HG03378 (cell line): Measurements from ENCODE around the gene ZNF236.

Source experiments
- ATAC-seq: cut with Tn5 transposase; IDR thresholded peaks from one replicate; pipeline ENCODE4 v1.9.1; 2021; ENCODE audit warnings: mild to moderate bottlenecking, moderate library complexity; ENCODE audit not compliant: unreplicated experiment

ZNF236 gene

DNA sequence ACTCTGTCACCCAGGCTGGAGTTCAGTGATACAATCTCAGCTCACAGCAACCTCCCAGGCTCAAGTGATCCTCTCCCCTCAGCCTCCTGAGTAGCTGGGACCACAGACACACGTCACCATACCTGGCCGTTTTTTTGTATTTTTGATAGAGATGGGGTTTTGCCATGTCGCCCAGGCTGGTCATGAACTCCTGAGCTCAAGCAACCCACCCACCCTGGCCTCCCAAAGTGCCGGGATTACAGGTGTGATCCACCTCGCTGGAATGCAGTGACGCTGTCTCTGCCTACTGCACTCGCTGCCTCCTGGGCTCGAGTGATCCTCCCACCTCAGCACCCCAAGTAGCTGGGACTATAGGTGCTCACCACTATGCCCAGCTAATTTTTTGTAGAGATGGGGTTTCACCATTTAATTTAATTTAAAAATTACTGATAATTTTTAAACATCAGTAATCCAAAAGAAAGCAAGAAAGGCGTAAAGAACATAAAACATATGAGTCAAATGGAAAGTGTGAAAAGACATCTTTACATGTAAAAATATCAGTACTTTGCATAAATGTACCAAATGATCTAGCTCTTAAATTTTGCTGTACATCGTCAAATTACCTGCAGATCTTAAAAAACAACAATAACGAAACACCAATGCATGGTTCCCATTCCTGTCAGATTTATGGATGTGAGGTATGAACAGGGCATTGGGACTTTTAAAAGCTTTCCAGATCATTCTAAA is 2.8 kb upstream of the ZNF236 start:
- ATAC-seq, result no peak

DNA sequence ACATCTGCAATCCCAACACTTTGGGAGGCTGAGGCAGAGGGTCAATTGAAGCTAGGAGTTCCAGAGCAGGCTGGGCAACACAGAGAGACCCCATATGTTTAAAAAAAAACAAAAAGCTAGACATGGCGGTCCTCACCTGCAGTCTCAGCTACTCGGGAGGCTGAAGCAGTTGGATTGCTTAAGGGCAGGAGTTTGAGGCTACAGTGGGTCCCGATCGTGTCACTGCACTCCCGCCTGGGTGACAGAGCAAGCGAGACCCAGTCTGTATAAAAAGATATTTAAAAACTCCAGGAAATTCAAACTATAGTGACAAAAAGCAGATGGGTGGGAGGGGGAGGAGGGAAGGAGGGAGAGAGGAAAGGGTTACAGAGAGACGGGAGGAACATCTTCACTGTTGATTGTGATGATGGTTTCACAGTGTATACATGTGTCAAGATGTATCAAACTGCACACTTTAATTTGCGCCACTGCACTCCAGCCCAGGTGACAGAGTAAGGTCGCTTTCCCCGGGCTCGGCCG is 942 bp upstream of the ZNF236 start:
- peak; percentile 31 for ATAC-seq

DNA sequence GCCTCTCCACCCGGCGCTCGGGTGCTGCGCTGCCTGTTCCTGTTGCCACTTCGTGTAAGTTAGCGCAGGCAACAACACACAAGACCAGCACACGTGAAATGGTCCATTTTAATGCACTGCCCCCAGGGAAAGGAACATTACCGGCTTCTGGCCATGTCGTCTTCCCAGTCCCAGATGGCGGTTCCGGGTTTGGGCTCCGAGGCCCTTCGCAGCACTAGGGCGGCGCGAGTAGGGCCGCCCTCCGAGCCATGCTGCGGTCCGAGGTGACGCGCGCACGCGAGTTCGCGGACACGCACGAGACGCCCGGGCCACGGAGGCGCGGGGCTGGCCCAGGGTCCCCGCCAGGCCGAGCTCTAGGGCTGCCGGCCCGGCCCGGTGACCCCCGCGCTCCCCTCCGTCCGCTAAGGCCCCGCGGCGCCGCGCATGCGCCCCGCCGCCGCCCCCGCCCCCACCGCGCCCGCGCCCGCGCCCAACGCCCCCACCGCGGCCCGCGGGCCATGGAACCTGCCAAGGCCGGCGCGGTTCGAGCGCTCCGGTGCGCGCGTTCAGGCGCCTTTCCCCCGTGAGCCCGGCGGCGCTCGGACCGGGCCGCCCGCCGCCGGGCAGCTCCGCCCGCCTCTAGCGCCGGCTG is 367 bp upstream of the ZNF236 start:
- peak; percentile 44 for ATAC-seq

DNA sequence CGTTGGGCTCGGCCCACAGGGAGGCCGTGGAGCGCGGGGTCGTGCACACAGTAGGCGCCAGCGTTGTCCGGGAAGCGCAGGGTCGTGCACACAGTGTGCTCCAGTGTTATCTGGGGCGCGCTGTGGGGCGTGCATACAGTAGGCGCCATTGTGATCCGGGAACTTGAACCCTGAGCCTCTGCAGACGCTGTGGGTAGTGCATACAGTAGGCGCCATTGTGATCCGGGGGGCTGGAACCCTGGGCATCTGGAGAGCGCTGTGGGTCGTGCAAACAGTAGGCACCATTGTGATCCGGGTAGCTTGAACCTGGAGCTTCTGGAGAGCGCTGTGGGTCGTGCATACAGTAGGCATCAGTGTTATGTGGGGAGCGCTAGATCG is 793 bp downstream of the ZNF236 start:
- ATAC-seq, result no peak

DNA sequence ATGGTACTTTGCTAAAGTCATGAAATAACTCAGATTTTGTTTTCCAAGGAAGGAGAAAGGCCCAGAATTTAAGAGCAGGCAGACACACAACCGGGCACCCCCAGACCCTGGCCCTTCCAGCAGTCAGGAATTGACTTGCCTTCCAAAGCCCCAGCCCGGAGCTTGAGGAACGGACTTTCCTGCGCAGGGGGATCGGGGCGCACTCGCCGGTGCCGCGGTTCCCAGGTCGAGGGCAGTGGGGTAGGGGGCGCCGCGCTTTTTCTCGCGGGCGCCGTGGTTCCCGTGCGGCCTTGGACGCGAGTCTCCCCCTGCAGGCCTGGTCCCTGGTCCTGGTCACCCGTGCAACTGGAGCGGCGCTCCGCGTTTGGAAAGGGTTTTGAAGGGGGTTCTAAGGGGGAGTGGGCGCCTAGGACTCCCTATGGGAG is 1.2 kb downstream of the ZNF236 start:
- ATAC-seq, result no peak

DNA sequence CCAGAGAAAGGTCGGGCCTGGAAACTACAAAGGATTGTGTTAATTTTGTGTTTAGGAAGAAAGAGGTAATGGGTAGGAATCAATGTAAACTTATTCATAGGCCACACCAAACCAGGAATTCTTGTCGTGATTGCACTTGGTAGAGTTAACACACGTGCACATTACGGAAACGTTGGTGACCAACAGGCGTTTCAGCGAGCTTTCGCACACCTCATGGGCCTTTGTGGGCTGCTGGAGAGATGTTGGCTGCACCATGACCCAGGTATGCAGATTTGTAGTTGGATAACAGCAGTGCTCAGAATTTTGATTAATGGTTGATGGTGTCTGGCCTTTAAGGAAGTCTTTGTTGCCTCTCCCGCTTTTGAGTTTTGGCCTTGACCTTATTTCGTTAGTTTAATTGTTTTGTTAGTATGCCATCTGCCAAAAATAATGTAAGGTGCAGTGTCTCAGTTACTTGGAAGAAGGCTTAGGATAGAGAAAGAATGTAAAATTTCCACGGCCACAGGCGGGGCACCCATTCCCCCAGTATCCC is 1.9 kb downstream of the ZNF236 start:
- ATAC-seq, result no peak

DNA sequence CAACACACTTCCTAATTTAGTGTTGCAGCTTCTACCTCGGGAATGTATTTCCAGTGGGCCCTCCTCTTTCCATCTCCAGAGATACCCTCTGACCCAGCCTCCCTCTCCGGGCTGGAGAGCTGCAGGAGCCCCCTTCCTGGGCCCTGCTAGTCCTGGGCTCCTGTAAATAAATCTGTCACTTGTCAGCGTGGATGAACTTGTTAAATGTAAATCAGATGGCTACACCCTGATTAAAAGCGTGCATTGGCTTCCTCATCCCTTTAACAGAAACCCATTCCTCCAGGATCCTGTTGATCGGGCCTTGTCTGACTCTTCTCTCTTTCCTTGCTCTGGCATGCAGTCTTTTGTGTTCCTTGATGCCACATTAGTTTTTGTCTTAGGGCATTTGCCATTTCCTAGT is 2.4 kb downstream of the ZNF236 start:
- no peak for ATAC-seq

DNA sequence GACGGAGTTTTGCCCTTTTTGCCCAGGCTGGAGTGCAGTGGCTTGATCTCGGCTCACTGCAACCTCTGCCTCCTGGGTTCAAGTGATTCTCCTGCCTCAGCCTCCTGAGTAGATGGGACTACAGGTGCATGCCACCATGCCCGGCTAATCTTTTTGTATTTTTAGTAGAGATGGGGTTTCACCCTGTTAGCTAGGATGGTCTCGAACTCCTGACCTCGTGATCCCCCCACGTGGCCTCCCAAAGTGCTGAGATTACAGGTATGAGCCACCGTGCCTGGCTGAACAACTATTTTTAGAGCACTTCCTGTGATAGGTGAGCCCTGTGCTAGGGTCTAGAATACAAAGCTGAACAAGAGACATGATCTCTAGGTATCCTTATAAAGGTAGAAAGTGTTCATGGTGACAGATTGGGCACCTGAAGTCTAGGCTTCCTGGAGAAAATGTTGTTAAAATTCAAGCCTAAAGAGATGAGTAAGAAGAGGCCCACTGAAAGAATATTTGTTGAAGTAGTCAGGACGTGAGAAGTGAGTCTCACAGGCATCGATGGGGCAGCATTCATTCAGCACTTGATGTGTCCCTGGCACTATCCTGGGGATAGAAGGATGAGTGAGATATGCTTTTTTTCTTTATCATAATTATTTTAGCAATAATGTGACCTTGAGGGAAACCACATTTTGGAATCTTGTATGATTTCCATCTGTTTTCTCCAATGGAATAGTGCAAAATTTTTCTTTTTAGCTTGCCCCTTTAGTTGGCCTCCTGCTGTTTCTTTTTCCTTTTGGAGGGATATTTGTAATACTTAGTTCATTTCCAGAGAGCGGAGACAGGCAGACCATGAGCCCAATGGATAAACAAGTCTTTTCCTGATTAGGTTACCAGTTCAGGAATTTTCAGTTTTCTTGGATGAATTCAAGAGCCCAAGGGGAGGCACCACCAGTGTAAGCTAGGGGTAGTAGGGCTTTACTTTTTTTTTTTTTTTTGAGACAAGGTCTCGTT is 5.1 kb downstream of the ZNF236 start:
- ATAC-seq, result no peak

DNA sequence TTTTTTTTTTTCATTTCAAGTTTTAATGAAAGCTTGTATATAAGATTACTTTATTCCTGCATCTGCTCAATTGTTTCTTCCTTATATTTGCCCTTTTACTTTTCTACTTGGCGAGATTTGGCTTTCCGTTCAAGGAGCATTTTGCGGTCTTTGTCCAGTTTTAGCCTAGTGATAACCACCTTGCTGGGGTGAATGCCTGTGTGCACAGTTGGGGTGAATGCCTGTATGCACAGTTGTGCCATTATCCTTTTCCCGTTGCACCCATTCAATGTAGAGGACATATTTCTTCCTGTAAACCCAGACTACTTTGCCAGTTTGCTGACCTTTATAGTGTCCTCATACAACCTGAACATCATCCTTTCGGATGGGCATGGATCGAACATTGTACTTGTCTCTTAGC is 12.0 kb downstream of the ZNF236 start:
- ATAC-seq, result no peak

DNA sequence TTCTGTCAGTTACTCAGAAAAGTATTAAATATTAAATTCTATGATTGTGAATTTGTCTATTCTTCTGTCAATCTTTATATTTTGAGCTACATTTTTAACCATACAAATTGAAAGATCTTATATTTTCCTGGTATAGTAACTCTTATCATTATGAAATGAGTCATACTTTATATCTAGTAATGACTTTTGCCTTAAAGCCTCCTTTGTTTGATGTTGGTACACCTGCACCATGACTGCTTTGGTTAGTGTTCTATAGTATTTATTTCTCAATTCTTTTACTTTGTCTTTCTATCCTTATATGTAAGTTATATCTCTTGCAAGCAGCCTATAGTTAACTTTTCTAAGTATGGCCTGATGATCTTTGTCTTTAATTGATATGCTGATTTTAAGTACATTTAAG is 13.0 kb downstream of the ZNF236 start:
- no peak for ATAC-seq

DNA sequence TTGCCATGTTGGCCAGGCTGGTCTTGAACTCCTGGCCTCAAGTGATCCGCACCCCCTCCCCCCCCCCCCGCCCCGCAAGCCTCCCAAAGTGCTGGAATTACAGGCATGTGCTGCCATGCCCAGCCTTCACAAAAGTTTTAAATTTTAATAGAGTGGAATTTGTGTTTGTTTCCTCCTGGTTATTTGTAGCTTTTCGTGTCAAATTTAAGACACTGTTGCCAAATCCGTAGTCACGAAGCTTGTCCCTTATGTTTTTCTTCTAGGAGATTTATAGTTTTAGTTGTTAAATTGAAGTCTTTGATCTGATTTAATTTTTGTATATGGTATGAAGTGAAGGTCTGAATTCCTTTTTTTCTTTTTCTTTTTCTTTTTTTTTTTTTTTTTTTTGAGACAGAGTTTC is 14.7 kb downstream of the ZNF236 start:
- no peak for ATAC-seq

DNA sequence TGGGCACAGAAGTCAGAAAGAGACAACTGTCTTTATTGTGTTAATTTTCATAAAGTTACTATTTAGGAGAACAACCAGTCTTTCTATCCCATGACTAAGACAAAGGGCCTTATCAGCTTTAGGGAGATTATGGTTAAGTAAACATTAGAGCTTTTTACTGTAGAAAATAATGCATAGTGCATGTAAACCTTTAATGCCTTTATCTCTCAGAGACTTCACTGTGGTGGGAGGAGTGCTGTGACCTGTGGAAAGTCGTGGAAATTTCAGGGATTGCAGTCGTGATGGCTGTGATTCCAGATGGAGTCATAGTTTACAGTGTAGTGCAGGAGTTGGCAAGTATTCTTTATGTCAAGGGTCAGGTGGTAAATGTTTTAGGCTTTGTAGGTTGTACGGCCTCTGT is 15.8 kb downstream of the ZNF236 start:
- no peak for ATAC-seq

DNA sequence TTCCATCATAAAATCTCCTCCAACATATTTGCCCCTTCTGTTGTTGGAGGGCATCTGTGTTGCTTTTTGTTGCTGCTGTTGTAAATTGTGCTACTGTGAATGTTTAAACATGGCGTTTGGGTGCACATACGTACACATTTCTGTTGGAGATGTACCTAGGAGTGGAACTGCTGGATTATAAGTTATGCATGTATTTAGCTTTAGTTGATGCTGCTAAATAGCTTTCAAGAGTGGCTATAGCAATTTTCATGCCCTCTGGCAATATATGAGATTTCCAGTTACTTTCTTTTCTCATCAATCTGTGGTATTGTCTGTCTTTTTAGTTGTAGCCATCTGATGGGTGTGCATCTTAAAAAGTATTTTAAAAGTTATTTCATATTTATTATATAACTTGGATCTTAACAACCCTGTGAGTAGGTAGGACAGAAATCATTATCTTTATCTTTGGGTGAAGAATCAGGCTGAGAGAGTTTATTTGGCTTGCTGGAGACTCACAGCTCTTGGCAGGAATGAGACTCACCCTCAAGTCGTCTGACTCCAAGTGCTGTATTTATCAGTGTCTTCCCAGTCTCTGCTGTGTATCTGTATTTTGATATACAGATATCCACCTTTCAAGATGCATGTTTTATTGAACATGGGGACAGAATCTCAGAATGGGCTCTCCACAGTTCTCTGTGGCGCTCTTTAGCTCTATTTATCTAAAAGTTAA is 16.9 kb downstream of the ZNF236 start:
- ATAC-seq, result no peak

DNA sequence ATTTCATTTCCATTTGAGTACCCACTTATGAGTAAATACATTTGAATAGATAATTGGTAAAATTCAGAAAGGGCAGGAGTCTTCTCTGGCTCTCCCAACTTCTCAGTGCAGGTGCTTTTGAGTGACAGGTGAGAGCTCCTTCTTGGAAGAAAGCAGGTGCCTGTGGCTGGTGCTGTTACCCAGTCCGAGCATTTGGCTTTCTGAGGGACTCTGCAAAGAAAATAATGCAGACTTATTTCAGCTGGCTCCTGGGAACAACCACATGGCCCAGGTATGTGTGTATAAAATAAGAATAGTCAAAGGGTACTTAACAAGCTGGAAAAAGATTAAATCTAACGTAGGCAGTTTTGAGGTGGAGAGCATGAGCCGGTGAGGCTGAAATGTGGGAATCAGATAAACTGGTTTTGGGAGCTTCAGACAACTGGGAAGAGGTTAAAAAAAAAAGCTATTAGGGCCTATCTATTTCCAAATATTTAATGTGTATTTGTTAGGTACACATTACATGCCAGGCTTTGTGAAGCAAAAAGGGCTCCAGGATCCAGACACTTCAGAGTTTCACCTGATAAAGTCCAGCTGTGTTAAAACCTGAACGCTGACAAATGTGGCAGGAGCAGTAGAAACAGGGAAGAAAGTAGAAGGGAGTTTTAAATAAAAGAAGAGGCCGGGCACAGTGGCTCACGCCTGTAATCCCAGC is 20.6 kb downstream of the ZNF236 start:
- ATAC-seq, result no peak

DNA sequence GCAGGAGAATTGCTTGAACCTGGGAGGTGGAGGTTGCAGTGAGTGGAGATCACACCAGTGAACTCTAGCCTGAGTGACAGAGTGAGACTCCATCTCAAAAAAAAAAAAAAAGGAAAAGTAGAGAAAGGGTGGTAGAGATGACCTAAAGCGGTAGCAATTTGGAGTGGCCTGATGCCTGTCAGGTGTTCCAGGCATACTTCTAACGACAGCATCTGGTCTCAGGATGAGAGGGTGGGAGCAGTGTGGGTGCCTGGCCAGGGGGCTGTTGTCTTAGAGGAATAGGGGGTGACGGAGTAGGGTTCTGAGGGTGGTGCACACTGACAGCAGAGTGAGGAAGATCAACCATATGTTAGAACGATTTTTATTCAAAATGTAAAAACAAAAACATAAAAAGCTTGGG is 21.8 kb downstream of the ZNF236 start:
- ATAC-seq, result no peak

DNA sequence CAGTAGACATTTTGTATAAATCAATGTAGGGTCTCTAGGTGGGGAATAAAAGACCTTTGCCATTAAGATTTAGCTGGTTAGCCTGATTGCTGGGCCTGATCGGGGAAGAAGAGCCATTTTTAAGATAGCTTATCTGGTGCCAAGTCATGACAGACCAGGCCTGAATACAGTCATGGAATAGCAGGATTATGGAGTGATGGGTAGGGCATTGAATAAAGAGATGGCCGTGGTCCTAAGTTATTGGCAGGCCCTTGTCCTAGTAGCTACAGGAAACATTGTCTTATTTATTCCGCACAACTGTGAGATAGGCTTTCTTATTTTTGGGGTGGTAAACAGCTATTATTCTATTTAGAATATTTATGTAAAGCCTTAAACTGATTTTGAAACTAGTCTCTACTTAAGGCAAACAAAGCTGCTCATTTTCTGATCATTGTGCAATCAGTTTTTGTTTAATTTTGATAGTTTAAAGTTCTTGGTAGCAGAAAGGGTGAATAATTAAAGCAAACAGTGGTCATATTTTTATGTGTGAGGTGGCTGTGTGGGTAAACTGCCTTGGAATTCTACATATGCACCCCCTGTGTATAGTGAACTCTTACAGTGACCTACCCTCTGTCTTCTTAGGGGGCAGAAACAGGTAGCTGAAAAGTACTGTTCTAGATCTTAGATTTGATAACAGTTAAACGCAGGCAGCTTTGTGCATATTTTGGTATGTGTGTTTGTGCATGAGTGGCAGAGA is 22.6 kb downstream of the ZNF236 start:
- ATAC-seq, result no peak

DNA sequence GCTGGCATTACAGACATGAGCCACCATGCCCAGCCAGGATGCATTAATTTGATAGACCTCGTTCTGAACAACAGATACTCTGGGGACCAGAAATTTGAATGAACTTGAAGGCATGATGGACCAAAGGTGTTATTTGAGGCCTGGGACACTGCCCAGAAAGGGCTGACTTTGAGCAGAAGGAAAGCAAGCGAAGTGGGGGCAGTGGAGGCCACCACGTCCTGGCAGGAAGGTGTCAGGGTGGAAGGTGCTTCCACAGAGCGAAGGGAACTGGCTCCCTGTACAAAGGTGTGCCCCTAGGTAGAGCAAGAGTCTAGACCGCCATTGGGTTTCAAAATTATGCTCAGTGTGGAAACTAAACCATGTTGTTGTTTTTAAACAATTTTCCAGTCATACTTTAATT is 23.9 kb downstream of the ZNF236 start:
- no peak for ATAC-seq

DNA sequence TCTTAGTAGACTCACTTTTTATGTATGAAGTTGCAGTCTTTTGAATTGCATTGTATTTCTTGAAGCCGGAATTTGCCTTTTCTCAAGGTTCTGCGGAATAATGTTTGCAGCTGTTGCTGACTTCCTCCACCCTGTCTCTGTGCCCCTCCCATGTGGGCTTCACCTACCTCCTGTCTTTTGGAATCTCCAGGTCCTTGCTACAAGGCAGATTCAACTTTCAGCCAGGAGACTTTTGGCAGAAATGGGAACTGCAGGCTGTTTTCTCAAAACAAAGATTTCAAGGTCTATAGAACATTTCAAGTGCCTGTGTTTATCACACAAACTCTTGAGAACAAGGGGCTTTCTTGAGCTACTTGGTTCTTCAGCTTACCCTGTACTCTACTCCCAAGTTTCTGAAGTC is 25.6 kb downstream of the ZNF236 start:
- no peak for ATAC-seq

DNA sequence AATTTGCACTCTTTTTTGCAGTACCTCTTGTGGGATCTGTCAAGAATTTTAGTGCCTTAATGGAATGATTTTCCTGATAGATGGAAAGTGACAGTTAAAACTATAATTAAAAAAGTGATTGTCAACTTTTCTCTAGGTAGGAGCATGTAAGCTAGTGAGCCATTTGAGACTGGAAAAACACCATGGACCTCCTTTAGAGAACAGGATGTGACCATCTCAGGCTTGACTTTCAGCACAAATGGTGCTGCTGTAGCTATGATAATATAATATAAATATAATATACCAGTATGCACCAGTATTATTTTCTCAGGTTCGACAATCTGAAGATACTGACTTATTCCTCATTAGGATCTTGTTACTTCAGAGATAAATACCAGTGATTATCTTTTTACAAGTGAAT is 27.8 kb downstream of the ZNF236 start:
- ATAC-seq, result no peak
